Lung (tissue), 12 donors: Measurements from ENCODE around the gene GNAI2. TPM values are rescaled to one million over a fixed set of nuclear protein-coding genes. Genes with fewer than 3 reads are reported as not detected.
"Not testable (repeated sequence)": the region's sequence is repeated elsewhere in the genome, so short reads cannot be mapped to it uniquely, and the experiment has no call there.

Source experiments
- ATAC-seq: fragments of 200-7000 bp; cut with Tn5 transposase; one replicate; pipeline ENCODE4 v1.9.1; 2020; ENCODE audit warnings: moderate number of reproducible peaks; ENCODE audit not compliant: insufficient read depth, low FRiP score
- DNase-seq, 3 donors: peaks; one replicate each; pipeline ENCODE4 v3.0.0-alpha.2; 2013 to 2017
- H3K27ac ChIP-seq, 2 donors: one replicate each; pipeline ENCODE4 v1.5.1; 2013; ENCODE audit warnings: mild to moderate bottlenecking in 2 of 2, moderate library complexity in 2 of 2, control low read depth in 1 of 2, inconsistent platforms in 1 of 2, low read depth in 1 of 2, low read length in 1 of 2
- H3K27me3 ChIP-seq, 3 donors: one replicate each; pipeline ENCODE4 v1.5.1; 2013; ENCODE audit warnings: low read length in 2 of 3; ENCODE audit not compliant: control insufficient read depth in 3 of 3, insufficient read depth in 3 of 3
- H3K36me3 ChIP-seq, 4 donors: one replicate each; pipeline ENCODE4 v1.5.1; 2013; ENCODE audit warnings: low read length in 4 of 4, mild to moderate bottlenecking in 1 of 4, moderate library complexity in 1 of 4; ENCODE audit not compliant: control insufficient read depth in 4 of 4, insufficient read depth in 4 of 4
- H3K4me1 ChIP-seq, 5 donors: one replicate each; pipeline ENCODE4 v1.5.1; 2013; ENCODE audit warnings: low read length in 5 of 5, mild to moderate bottlenecking in 2 of 5, moderate library complexity in 1 of 5; ENCODE audit not compliant: control insufficient read depth in 5 of 5, insufficient read depth in 5 of 5
- H3K4me3 ChIP-seq: one replicate; pipeline ENCODE4 v1.5.1; 2013; ENCODE audit warnings: mild to moderate bottlenecking, control low read depth, moderate library complexity
- H3K9ac ChIP-seq, 2 donors: one replicate each; pipeline ENCODE4 v1.5.1; 2013; ENCODE audit warnings: low read length in 2 of 2, control low read depth in 1 of 2; ENCODE audit not compliant: insufficient read depth in 1 of 2
- H3K9me3 ChIP-seq, 4 donors: one replicate each; pipeline ENCODE4 v1.5.1; 2013; ENCODE audit warnings: low read length in 3 of 4, mild to moderate bottlenecking in 1 of 4, moderate library complexity in 1 of 4; ENCODE audit not compliant: control insufficient read depth in 4 of 4, insufficient read depth in 3 of 4
- WGBS, 2 donors: extraction: QIAGEN DNeasy Blood & Tissue Kit; methylation state at CpG; one replicate each; pipeline ENCODE4 v1.1.7; 2013; 5-methylcytosine and 5-hydroxymethylcytosine counted together
- polyA plus RNA-seq, 2 donors: library from polyadenylated mRNA; stranded (reverse); fragments of 200-250 nt; gene quantifications; one replicate each; pipeline ENCODE4 v1.2.1, GENCODE V29; 2013
- total RNA-seq, 2 donors: library from RNA; depleted of rRNA in 1 of 2; stranded (reverse); fragments of >200 nt in 1 of 2; gene quantifications; one replicate each; pipeline ENCODE4 v1.2.1, GENCODE V29; 2014 to 2021
- TF ChIP-seq, protein P1 (sequence below): IDR thresholded peaks from 2 replicates; pipeline ENCODE4 v1.5.1; 2012; ENCODE audit warnings: mild to moderate bottlenecking; ENCODE audit errors: control extremely low read depth, extremely low read depth
- donor health status: control.
- donor health status: control.
- donor health status: Bipolar disorder and iron deficiency.
- donor health status: healthy.
- donor health status: DM: yes; HTN: yes; CAD: no.

GNAI2 gene
- total and polyA plus RNA-seq, 4 donors, result 217 to 364 (median 278) TPM

DNA sequence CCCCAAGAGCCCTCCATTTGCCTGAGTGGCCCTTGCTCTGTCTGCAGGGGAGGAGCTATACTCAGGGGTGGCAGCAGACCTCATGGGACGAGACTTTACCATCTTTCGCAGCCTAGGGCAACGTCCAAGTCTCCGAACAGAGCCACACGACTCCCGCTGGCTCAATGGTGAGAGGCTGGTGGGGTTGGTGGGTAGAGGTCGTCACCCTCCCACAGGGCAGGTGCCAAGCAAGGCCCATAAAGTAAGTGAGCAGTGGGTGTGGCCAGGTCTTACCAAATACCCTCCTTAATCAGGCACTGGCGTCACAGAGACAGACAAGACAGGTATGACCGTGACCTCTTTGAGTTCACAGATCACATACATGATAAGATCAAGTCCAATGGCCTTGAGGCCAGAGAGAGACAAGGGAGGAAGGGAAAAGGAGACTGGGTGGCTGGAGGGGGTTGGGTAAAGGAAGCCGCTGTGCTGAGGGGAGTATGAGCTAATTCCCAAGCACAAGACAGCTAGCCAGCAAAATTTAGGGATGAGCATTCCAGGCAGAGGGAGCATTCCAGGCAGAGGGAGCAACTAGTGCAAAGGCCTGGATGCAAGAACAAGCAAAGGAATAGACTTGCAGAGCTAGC, 35.4 kb downstream of the GNAI2 start:
- ATAC-seq, result no peak
- peaks cover 0 to 47% (median 26%) of the 10 kb centered on the region in 5 donors for H3K4me1 ChIP-seq
- H3K9me3 ChIP-seq, result no peaks in the 10 kb centered on the region

DNA sequence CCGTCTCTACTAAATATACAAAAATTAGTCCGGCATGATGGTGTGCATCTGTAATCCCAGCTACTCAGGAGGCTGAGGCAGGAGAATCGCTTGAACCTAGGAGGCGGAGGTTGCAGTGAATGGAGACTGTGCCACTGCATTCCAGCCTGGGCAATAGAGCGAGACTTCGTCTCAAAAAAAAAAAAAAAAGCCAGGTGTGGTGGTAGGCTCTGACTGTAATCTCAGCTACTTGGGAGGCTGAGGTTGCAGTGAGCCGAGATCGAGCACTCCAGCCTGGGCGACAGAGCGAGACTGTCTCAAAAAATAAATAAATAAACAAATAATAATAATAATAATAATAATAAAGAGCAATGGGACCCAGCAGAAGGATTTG, 36.5 kb downstream of the GNAI2 start:
- not testable (repeated sequence) for H3K27ac ChIP-seq, H3K4me3 ChIP-seq, DNase-seq, ATAC-seq, H3K9ac ChIP-seq, H3K36me3 ChIP-seq, H3K9me3 ChIP-seq
- WGBS, 2 donors, result 74 to 75% methylated on average over 10 of the region's 10 CpGs
- H3K27me3 ChIP-seq, result peaks cover 0 to 32% (median 22%) of the 10 kb centered on the region in 3 donors
- peaks cover 0 to 37% (median 24%) of the 10 kb centered on the region in 5 donors for H3K4me1 ChIP-seq

More for the DNA sequence above, 35.4 kb downstream of the GNAI2 start:
- H3K4me3 ChIP-seq, result no peak overlapping the region
- 68 to 88% methylated on average over 10 of the region's 10 CpGs for WGBS, 2 donors
- peaks cover 0 to 27% (median 21%) of the 10 kb centered on the region in 3 donors for H3K27me3 ChIP-seq
- H3K36me3 ChIP-seq, result peaks cover 0 to 1% (median 0%) of the 10 kb centered on the region in 4 donors
- TF ChIP-seq, protein P1, sequence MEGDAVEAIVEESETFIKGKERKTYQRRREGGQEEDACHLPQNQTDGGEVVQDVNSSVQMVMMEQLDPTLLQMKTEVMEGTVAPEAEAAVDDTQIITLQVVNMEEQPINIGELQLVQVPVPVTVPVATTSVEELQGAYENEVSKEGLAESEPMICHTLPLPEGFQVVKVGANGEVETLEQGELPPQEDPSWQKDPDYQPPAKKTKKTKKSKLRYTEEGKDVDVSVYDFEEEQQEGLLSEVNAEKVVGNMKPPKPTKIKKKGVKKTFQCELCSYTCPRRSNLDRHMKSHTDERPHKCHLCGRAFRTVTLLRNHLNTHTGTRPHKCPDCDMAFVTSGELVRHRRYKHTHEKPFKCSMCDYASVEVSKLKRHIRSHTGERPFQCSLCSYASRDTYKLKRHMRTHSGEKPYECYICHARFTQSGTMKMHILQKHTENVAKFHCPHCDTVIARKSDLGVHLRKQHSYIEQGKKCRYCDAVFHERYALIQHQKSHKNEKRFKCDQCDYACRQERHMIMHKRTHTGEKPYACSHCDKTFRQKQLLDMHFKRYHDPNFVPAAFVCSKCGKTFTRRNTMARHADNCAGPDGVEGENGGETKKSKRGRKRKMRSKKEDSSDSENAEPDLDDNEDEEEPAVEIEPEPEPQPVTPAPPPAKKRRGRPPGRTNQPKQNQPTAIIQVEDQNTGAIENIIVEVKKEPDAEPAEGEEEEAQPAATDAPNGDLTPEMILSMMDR, result no peak
- H3K27ac ChIP-seq, result peak overlapping the region in 1 of 2 donors; percentile 0
- H3K9ac ChIP-seq, result no peak overlapping the region
- DNase-seq, result no peak

DNA sequence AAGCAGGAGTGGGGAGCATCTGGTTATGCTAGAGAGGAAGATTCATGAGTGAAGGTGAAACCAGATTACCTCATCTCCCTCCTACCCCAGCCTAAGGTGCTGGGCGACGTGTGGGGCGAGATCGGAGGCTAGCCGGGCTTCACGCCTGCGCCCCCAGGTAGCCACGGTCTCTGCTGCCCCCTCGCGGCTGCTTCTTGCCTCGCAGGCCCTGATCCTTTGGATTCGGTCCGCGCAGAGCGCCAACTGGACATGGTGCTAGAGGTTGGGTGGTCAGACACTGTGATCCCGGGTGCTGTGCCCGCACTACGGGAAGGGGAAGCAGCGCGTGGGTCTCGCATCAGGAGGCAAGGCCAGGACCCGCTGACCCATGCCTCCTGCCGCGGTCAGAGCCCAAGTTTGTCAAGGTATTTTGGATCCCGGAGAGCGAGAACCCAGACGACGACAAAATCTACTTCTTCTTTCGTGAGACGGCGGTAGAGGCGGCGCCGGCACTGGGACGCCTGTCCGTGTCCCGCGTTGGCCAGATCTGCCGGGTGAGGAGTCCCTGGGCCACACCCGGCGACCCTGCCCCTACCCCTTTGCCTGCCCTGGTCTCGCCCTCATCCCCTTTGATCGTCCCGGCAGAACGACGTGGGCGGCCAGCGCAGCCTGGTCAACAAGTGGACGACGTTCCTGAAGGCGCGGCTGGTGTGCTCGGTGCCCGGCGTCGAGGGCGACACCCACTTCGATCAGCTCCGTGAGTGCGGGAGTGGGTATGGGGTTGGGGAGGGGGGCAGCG, 37.1 kb downstream of the GNAI2 start:
- peaks cover 0 to 32% (median 21%) of the 10 kb centered on the region in 5 donors for H3K4me1 ChIP-seq
- DNase-seq (peak; percentile 80 to 86 (median 83)), ATAC-seq (peak; percentile 71)
- peak overlapping the region; percentile 11 for H3K4me3 ChIP-seq
- H3K36me3 ChIP-seq, result peaks cover 0 to 3% (median 0%) of the 10 kb centered on the region in 4 donors
- TF ChIP-seq, protein P1, result peak; percentile 98
- 3 to 6% methylated on average over 48 to 61 of the region's 61 CpGs for WGBS, 2 donors
- peaks cover 0 to 37% (median 25%) of the 10 kb centered on the region in 3 donors for H3K27me3 ChIP-seq
- no peaks in the 10 kb centered on the region for H3K9me3 ChIP-seq
- H3K27ac ChIP-seq, result peak overlapping the region in 1 of 2 donors; percentile 12
- H3K9ac ChIP-seq, result no peak overlapping the region

DNA sequence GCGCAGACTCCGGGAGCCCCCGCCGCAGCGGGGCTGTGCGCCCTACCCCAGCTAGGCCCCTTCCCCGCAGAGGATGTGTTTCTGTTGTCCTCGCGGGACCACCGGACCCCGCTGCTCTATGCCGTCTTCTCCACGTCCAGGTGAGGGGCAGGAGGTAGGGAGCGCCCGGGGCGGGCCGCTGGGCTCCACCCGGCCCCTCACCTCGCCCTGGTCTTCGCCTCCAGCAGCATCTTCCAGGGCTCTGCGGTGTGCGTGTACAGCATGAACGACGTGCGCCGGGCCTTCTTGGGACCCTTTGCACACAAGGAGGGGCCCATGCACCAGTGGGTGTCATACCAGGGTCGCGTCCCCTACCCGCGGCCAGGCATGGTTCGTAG, 37.7 kb downstream of the GNAI2 start:
- WGBS, 2 donors, result 49 to 55% methylated on average over 19 to 31 of the region's 31 CpGs
- Histone ChIP-seq H3K9ac (no peak overlapping the region), H3K4me1 (peaks cover 0 to 26% (median 18%) of the 10 kb centered on the region in 5 donors), H3K4me3 (no peak overlapping the region), H3K36me3 (peaks cover 0 to 3% (median 0%) of the 10 kb centered on the region in 4 donors), H3K27me3 (peaks cover 0 to 38% (median 27%) of the 10 kb centered on the region in 3 donors), H3K9me3 (no peaks in the 10 kb centered on the region), H3K27ac (no peak overlapping the region)
- DNase-seq, result no peak
- ATAC-seq, result no peak
- TF ChIP-seq, protein P1, result no peak
